ENCODE data around the gene ST6GALNAC5.

DNA sequence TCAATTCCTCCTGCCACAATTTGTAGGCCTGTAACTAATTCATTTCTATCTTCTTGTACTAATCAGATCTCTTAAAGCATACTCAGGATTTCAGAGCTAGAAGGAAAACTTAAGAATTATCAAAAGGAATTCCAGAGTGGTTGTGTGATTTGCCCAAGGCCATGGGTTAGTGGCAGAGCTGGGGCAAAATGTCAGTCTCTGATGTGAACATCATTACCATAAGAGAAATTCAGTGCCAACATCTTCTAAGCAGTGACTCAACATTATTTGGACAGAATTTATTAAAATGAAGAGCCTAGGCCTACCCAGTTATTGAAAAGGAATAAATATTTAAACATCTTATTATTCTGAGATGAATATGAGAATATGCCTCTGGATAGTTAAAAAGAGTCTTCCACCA lies 14.5 kb downstream of the ST6GALNAC5 start:
- no peak for TF ChIP-seq SPI1 (IDR thresholded peaks at IDR 0.05; ENCODE audit: low read depth, low read length)
- no peak for TF ChIP-seq POLR2A (IDR thresholded peaks at IDR 0.05; ENCODE audit: low read depth, low read length)
- TF ChIP-seq POLR2AphosphoS5 (IDR thresholded peaks at IDR 0.05; ENCODE audit: low read depth, low read length): no peak
